Psoas muscle (tissue), 8 donors: ENCODE results near the gene IQCN. TPM values are rescaled to one million over a fixed set of nuclear protein-coding genes. Genes with fewer than 3 reads are reported as not detected.

Experiments
- ATAC-seq, 4 donors: fragments of 200-7000 bp; cut with Tn5 transposase; one replicate each; pipeline ENCODE4 v1.9.1; 2020; ENCODE audit warnings: moderate library complexity in 3 of 4, mild to moderate bottlenecking in 2 of 4
- DNase-seq, 2 donors: peaks; one replicate each; pipeline ENCODE4 v3.0.0-alpha.2; 2020
- H3K27ac ChIP-seq: fragments of 200-600 bp; one replicate; pipeline ENCODE4 v1.8.0; 2022
- H3K27me3 ChIP-seq, 3 donors: fragments of 200-600 bp in 1 of 3; one replicate each; pipeline versions ENCODE4 v1.6.1 to v1.8.0; 2013 to 2022; ENCODE audit warnings: low read length in 2 of 3, mild to moderate bottlenecking in 2 of 3, moderate library complexity in 1 of 3; ENCODE audit not compliant: insufficient read depth in 3 of 3
- H3K36me3 ChIP-seq, 2 donors: fragments of 200-600 bp in 1 of 2; one replicate each; pipeline versions ENCODE4 v1.6.1 to v1.8.0; 2013 to 2022; ENCODE audit warnings: low read depth in 1 of 2, mild to moderate bottlenecking in 1 of 2, moderate library complexity in 1 of 2; ENCODE audit not compliant: insufficient read depth in 1 of 2
- H3K4me1 ChIP-seq: fragments of 200-600 bp; one replicate; pipeline ENCODE4 v1.8.0; 2022
- H3K4me3 ChIP-seq: fragments of 200-600 bp; one replicate; pipeline ENCODE4 v1.8.0; 2022; ENCODE audit warnings: mild to moderate bottlenecking
- H3K9me3 ChIP-seq: fragments of 200-600 bp; one replicate; pipeline ENCODE4 v1.8.0; 2022
- WGBS, 3 donors: extraction: QIAGEN DNeasy Blood & Tissue Kit; methylation state at CpG; one replicate each; pipeline versions ENCODE4 v1.1.6 to v1.1.7; 2013; 5-methylcytosine and 5-hydroxymethylcytosine counted together
- intact Hi-C, 2 donors: fragments of 100-400 bp; cut with DNase I; formaldehyde crosslinking; loops; one replicate each; pipeline versions ENCODE4 v1.11.0 to v1.14.2; 2022
- polyA plus RNA-seq, 3 donors: library from polyadenylated mRNA; stranded (reverse); fragments of 200-250 nt; gene quantifications; one replicate each; pipeline ENCODE4 v1.2.3, GENCODE V29; 2013
- total RNA-seq, 4 donors: library from RNA; stranded (reverse); fragmentation: NEBNext Ultra II Directional in 2 of 4; extraction: Animal tissue kit (Norgen Biotek cat#: 25700) in 2 of 4; gene quantifications; one replicate each; pipeline versions ENCODE4 v1.2.1 to v1.2.4, GENCODE V29; 2021 to 2023
- TF ChIP-seq, protein P1 (sequence below): fragments of 200-600 bp; IDR thresholded peaks from one replicate; pipeline ENCODE4 v1.8.0; 2022; ENCODE audit warnings: antibody characterized with exemption
- donor health status: healthy with polysubstance abuse.
- donor health status: DM: no; HTN: no; CAD: no; lungs with moderate emphysema.
- donor health status: Bipolar disorder and iron deficiency.
- donor health status: healthy.
- donor health status: DM: yes; HTN: yes; CAD: no.
- donor health status: DM: no; HTN: no; CAD: no.
- donor health status: DM: no; HTN: no; CAD: no.
- donor health status: DM: yes; HTN: yes; CAD: no.

Gene IQCN
- total and polyA plus RNA-seq, 7 donors, result 0.12 to 1.5 (median 0.39) TPM

DNA sequence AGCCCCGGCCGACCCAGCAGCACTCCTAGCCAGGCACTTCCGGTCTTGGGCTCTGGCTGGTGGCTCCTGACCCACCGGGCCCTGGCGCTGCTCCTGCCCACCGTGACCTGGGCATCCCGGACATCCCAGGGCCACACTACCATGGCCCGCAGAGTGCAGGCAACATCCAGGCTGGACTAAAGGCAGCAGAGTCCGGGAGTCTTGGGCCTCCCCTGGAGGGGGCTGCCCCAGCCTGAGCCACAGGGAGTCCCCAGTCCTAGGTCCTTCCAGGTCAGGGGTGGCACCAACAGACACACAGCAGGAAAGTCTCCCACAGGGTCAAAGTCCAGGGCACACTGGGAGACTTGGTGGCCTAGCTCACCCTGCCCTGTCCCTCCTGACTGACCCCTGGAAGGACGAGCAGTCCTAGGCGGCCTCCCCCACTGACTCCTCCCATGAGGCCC lies 37.9 kb upstream of the IQCN start:
- peaks cover 0 to 65% of the 10 kb centered on the region in 2 donors for H3K36me3 ChIP-seq
- H3K9me3 ChIP-seq, result no peaks in the 10 kb centered on the region
- intact Hi-C loops, result no loop called here
- TF ChIP-seq, protein P1, sequence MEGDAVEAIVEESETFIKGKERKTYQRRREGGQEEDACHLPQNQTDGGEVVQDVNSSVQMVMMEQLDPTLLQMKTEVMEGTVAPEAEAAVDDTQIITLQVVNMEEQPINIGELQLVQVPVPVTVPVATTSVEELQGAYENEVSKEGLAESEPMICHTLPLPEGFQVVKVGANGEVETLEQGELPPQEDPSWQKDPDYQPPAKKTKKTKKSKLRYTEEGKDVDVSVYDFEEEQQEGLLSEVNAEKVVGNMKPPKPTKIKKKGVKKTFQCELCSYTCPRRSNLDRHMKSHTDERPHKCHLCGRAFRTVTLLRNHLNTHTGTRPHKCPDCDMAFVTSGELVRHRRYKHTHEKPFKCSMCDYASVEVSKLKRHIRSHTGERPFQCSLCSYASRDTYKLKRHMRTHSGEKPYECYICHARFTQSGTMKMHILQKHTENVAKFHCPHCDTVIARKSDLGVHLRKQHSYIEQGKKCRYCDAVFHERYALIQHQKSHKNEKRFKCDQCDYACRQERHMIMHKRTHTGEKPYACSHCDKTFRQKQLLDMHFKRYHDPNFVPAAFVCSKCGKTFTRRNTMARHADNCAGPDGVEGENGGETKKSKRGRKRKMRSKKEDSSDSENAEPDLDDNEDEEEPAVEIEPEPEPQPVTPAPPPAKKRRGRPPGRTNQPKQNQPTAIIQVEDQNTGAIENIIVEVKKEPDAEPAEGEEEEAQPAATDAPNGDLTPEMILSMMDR, result no peak
- peaks cover 17% of the 10 kb centered on the region for H3K4me1 ChIP-seq
- H3K27ac ChIP-seq, result no peak overlapping the region
- ATAC-seq, result no peak
- 89 to 93% (median 90%) methylated on average over 11 of the region's 11 CpGs for WGBS, 3 donors
- no peak overlapping the region for H3K4me3 ChIP-seq
- DNase-seq, result no peak
- no peaks in the 10 kb centered on the region for H3K27me3 ChIP-seq

DNA sequence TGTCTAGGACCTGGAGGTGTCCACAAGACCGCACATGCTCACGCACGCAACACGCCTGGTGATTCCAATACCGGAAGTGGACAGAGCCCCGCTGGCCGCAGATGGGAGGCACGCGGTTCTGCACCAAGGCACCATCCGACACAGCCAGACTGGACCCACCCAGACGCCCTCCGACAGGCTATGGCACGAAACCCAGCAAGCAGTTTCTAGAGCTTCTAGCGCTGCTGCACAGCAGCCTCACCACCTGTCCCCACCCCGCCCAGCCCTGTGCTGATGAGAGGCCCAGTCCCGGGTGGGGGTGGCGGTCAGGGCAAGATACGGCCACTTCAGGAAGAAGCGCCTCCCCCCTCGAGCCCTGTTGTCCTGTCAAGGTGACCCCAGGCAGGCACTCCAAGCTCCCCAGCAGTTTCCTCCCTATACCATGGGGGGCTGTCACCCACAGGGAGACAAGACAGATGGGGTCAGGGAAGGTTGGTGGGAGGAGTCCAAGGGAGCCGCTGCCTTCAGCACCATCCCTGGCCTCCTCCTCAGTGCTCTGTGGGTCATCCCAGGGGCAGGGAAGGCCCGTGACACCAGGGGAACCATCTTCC lies 37.3 kb upstream of the IQCN start:
- Histone ChIP-seq H3K9me3 (no peaks in the 10 kb centered on the region), H3K36me3 (peaks cover 0 to 68% of the 10 kb centered on the region in 2 donors), H3K27me3 (no peaks in the 10 kb centered on the region), H3K4me1 (peaks cover 18% of the 10 kb centered on the region), H3K27ac (no peak overlapping the region), H3K4me3 (no peak overlapping the region)
- DNase-seq, result no peak
- intact Hi-C loops, result no loop called here
- ATAC-seq, result no peak
- WGBS, 3 donors, result 89 to 92% (median 91%) methylated on average over 22 of the region's 22 CpGs
- TF ChIP-seq, protein P1, result no peak

DNA sequence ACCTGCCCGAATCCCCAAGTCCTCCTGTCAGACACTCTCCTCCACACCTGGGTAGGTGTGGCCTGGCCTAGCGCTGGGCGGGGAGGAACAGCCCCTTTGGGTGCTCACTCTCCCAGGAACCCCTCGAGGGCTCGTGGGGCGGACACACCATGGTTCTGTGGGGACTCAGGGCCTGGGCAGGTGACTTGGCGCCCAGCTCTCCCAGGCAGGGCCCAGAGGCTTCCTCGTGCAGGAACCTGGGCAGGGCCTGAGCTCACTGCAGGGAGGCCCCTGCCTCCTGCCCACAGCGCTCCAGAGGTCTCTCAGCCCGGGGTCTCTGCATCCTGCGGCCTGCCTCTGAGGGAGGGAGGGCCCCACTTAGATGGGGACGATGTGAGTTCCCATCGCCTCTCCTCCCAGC lies 36.7 kb upstream of the IQCN start:
- Histone ChIP-seq H3K4me1 (peaks cover 23% of the 10 kb centered on the region), H3K4me3 (no peak overlapping the region), H3K36me3 (peaks cover 0 to 70% of the 10 kb centered on the region in 2 donors), H3K9me3 (no peaks in the 10 kb centered on the region), H3K27ac (no peak overlapping the region), H3K27me3 (no peaks in the 10 kb centered on the region)
- DNase-seq (no peak), ATAC-seq (no peak)
- intact Hi-C loops, result no loop called here
- 90 to 95% (median 91%) methylated on average over 12 to 13 of the region's 13 CpGs for WGBS, 3 donors
- TF ChIP-seq, protein P1, result no peak

DNA sequence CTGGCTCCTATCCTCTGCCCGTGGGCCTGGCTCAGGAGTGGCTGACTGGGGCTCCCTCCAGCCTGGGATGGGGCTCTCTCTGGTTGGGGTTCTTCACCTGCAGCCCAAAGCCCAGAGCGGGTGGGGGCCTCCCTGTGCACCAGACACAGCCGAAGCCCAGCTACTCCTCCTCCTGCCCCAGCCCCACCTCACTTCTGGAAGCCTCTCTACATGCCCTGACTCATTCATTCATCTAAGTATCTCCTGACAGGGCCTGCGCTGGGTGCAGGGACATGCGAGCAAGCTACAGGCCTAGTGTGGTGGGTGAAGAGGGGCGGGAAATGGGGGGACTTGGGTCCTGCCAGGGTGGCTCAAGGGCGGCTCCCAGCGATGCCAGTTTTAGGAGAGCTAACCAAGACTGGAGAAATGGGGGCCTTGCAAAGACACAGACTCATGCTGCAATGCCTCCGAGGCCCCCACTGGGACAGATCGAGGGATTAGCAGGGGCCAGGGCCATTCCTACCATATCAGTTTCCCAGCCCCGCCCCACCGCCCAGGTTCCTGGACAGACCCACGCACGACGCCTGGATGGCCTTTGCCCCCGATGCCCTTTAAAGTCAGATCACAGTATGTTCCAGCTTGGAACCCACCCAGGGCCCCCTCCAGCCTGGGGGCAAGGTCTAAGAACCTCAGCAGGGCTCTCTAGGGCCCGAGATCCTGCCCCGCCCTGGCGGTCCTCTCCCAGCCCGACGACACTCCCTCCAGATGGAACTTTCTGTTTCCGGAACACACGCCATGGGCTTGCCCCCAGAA lies 36.1 kb upstream of the IQCN start:
- H3K4me1 ChIP-seq, result peaks cover 29% of the 10 kb centered on the region
- TF ChIP-seq, protein P1, result no peak
- ATAC-seq (no peak), DNase-seq (no peak)
- 85 to 87% (median 87%) methylated on average over 23 of the region's 23 CpGs for WGBS, 3 donors
- no peaks in the 10 kb centered on the region for H3K27me3 ChIP-seq
- H3K36me3 ChIP-seq, result peaks cover 0 to 65% of the 10 kb centered on the region in 2 donors
- no peaks in the 10 kb centered on the region for H3K9me3 ChIP-seq
- no peak overlapping the region for H3K27ac ChIP-seq
- no peak overlapping the region for H3K4me3 ChIP-seq
- intact Hi-C loops, result no loop called here
